ENCODE data around the gene KIAA1328.

GRCh38 chr18:37249171-37249886 lies 420.4 kb downstream of the KIAA1328 start:
- no peak for TF ChIP-seq CTCF (IDR thresholded peaks at IDR 0.05)
- TF ChIP-seq EP300 (IDR thresholded peaks at IDR 0.05), result no peak
- no peak for TF ChIP-seq POLR2AphosphoS5 (IDR thresholded peaks at IDR 0.05)
- TF ChIP-seq POLR2A (IDR thresholded peaks at IDR 0.05), result no peak
